Neural progenitor cell (in vitro differentiated cells): ENCODE measurements around the gene ZDHHC17.

Experiments used
- CTCF ChIP-seq: fragments of 200-600 bp; sonication (generic); IDR thresholded peaks from 2 replicates; pipeline ENCODE4 v1.5.1; 2017; ENCODE audit warnings: antibody characterized with exemption, mild to moderate bottlenecking
- EZH2 ChIP-seq: fragments of 200-600 bp; sonication (generic); IDR thresholded peaks from 2 replicates; pipeline ENCODE4 v1.6.1; 2017; ENCODE audit warnings: antibody characterized with exemption, mild to moderate bottlenecking, moderate library complexity
- EZH2phosphoT487 ChIP-seq: fragments of 200-600 bp; sonication (generic); IDR thresholded peaks from 2 replicates; pipeline ENCODE4 v1.6.1; 2017; ENCODE audit warnings: antibody characterized with exemption

GRCh38 chr12:76859611-76860010, 95.7 kb downstream of the ZDHHC17 start:
- no peak for TF ChIP-seq CTCF
- no peak for TF ChIP-seq EZH2
- TF ChIP-seq EZH2phosphoT487 = no peak
